ENCODE data around the gene DOCK2.

DNA sequence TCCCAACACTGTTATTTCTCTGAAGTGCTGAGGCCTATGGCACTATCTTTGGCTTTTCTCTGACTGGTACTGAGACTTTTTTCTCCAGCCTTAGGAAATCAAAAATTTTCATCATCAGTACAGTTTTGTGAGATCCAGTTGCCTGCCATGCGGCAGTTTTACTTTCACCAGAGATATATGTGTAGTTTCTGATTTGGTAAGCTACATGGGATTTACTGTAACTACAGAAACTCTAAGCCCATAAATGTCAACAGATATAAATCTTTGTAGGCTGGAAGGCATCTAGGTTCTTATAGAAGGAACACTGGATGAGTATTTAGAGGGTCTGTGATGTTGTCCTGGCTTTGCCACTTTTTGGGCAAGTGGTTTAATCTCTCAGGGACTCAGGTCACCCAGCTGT lies 69.0 kb downstream of the DOCK2 start:
- TF ChIP-seq SIN3A (IDR thresholded peaks at IDR 0.05; ENCODE audit: borderline replicate concordance, insufficient read depth, low read length) (no peak), POLR2AphosphoS5 (IDR thresholded peaks at IDR 0.05; ENCODE audit: low read depth, low read length) (no peak), TAF1 (IDR thresholded peaks at IDR 0.05; ENCODE audit: borderline replicate concordance, insufficient read depth, low read length) (no peak)
- TF ChIP-seq, protein P1, sequence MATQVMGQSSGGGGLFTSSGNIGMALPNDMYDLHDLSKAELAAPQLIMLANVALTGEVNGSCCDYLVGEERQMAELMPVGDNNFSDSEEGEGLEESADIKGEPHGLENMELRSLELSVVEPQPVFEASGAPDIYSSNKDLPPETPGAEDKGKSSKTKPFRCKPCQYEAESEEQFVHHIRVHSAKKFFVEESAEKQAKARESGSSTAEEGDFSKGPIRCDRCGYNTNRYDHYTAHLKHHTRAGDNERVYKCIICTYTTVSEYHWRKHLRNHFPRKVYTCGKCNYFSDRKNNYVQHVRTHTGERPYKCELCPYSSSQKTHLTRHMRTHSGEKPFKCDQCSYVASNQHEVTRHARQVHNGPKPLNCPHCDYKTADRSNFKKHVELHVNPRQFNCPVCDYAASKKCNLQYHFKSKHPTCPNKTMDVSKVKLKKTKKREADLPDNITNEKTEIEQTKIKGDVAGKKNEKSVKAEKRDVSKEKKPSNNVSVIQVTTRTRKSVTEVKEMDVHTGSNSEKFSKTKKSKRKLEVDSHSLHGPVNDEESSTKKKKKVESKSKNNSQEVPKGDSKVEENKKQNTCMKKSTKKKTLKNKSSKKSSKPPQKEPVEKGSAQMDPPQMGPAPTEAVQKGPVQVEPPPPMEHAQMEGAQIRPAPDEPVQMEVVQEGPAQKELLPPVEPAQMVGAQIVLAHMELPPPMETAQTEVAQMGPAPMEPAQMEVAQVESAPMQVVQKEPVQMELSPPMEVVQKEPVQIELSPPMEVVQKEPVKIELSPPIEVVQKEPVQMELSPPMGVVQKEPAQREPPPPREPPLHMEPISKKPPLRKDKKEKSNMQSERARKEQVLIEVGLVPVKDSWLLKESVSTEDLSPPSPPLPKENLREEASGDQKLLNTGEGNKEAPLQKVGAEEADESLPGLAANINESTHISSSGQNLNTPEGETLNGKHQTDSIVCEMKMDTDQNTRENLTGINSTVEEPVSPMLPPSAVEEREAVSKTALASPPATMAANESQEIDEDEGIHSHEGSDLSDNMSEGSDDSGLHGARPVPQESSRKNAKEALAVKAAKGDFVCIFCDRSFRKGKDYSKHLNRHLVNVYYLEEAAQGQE (IDR thresholded peaks at IDR 0.05; ENCODE audit: insufficient read depth in 1 of 2, low read depth in 2 of 2, low read length in 2 of 2) = no peak
